Erythroblast (primary cell): Measurements from ENCODE around the gene PNKD.
"Not testable (repeated sequence)": the region's sequence is repeated elsewhere in the genome, so short reads cannot be mapped to it uniquely, and the experiment has no call there.

Experiments used
- GATA1 ChIP-seq: IDR thresholded peaks from 2 replicates; pipeline ENCODE4 v1.6.1; 2011; ENCODE audit warnings: low read depth, mild to moderate bottlenecking, control low read depth, low read length, moderate library complexity
- POLR2A ChIP-seq: IDR thresholded peaks from 2 replicates; pipeline ENCODE4 v1.6.1; 2011; ENCODE audit warnings: mild to moderate bottlenecking, low read length

GRCh38 chr2:218273214-218273907 is 3.0 kb downstream of the PNKD start:
- not testable (repeated sequence) for TF ChIP-seq POLR2A, GATA1
